ENCODE results near the gene GRIN3A.
"Not testable (repeated sequence)": the region's sequence is repeated elsewhere in the genome, so short reads cannot be mapped to it uniquely, and the experiment has no call there.

The GRIN3A gene

GRCh38 chr9:101727612-101728524, 10.6 kb downstream of the GRIN3A start:
- DNase-seq (ENCODE audit: low read depth in 1 of 2, low spot score in 1 of 2): peak; percentile 28 to 44
- TF ChIP-seq JUND (IDR thresholded peaks at IDR 0.05; ENCODE audit: low read depth): no peak
- in situ Hi-C loops (cut with HindIII; ENCODE audit: low pct_unique_long_range_greater_than_20kb, low sequenced_read_pairs): no loop called here

GRCh38 chr9:101724271-101724670, 14.2 kb downstream of the GRIN3A start:
- in situ Hi-C loops (cut with HindIII; ENCODE audit: low pct_unique_long_range_greater_than_20kb, low sequenced_read_pairs); DNase-seq (ENCODE audit: low read depth in 1 of 2, low spot score in 1 of 2): not testable (repeated sequence)

GRCh38 chr9:101718192-101718591, 20.3 kb downstream of the GRIN3A start:
- in situ Hi-C loops (cut with HindIII; ENCODE audit: low pct_unique_long_range_greater_than_20kb, low sequenced_read_pairs): no loop called here
- DNase-seq (ENCODE audit: low read depth in 1 of 2, low spot score in 1 of 2): no peak
- no peak for TF ChIP-seq JUND (IDR thresholded peaks at IDR 0.05; ENCODE audit: low read depth)

GRCh38 chr9:101716629-101717028, 21.8 kb downstream of the GRIN3A start:
- in situ Hi-C loops (cut with HindIII; ENCODE audit: low pct_unique_long_range_greater_than_20kb, low sequenced_read_pairs): no loop called here
- no peak for DNase-seq (ENCODE audit: low read depth in 1 of 2, low spot score in 1 of 2)
- TF ChIP-seq JUND (IDR thresholded peaks at IDR 0.05; ENCODE audit: low read depth): no peak

- peak in 1 of 2 experiments; percentile 26 for DNase-seq (ENCODE audit: low read depth in 1 of 2, low spot score in 1 of 2)
- in situ Hi-C loops (cut with HindIII; ENCODE audit: low pct_unique_long_range_greater_than_20kb, low sequenced_read_pairs): no loop called here
- no peak for TF ChIP-seq JUND (IDR thresholded peaks at IDR 0.05; ENCODE audit: low read depth)
Measured at GRCh38 chr9:101711330-101711941, 27.0 kb downstream of the GRIN3A start.

GRCh38 chr9:101708855-101709254, 29.6 kb downstream of the GRIN3A start:
- TF ChIP-seq JUND (IDR thresholded peaks at IDR 0.05; ENCODE audit: low read depth): no peak
- in situ Hi-C loops (cut with HindIII; ENCODE audit: low pct_unique_long_range_greater_than_20kb, low sequenced_read_pairs): no loop called here
- no peak for DNase-seq (ENCODE audit: low read depth in 1 of 2, low spot score in 1 of 2)

- in situ Hi-C loops (cut with HindIII; ENCODE audit: low pct_unique_long_range_greater_than_20kb, low sequenced_read_pairs): no loop called here
Measured at GRCh38 chr9:101707721-101708120, 30.7 kb downstream of the GRIN3A start.

GRCh38 chr9:101706997-101707396, 31.4 kb downstream of the GRIN3A start:
- DNase-seq (ENCODE audit: low read depth in 1 of 2, low spot score in 1 of 2): no peak
- in situ Hi-C loops (cut with HindIII; ENCODE audit: low pct_unique_long_range_greater_than_20kb, low sequenced_read_pairs): no loop called here
- no peak for TF ChIP-seq JUND (IDR thresholded peaks at IDR 0.05; ENCODE audit: low read depth)

More at GRCh38 chr9:101707721-101708120, 30.7 kb downstream of the GRIN3A start:
- TF ChIP-seq JUND (IDR thresholded peaks at IDR 0.05; ENCODE audit: low read depth): no peak
- no peak for DNase-seq (ENCODE audit: low read depth in 1 of 2, low spot score in 1 of 2)

- no peak for DNase-seq (ENCODE audit: low read depth in 1 of 2, low spot score in 1 of 2)
- in situ Hi-C loops (cut with HindIII; ENCODE audit: low pct_unique_long_range_greater_than_20kb, low sequenced_read_pairs): no loop called here
Measured at GRCh38 chr9:101706261-101706798, 32.1 kb downstream of the GRIN3A start.

GRCh38 chr9:101705135-101705661, 33.2 kb downstream of the GRIN3A start:
- in situ Hi-C loops (cut with HindIII; ENCODE audit: low pct_unique_long_range_greater_than_20kb, low sequenced_read_pairs): no loop called here
- TF ChIP-seq JUND (IDR thresholded peaks at IDR 0.05; ENCODE audit: low read depth): no peak
- peak in 1 of 2 experiments; percentile 62 for DNase-seq (ENCODE audit: low read depth in 1 of 2, low spot score in 1 of 2)

More at GRCh38 chr9:101706261-101706798, 32.1 kb downstream of the GRIN3A start:
- no peak for TF ChIP-seq JUND (IDR thresholded peaks at IDR 0.05; ENCODE audit: low read depth)

- no peak for TF ChIP-seq JUND (IDR thresholded peaks at IDR 0.05; ENCODE audit: low read depth)
- in situ Hi-C loops (cut with HindIII; ENCODE audit: low pct_unique_long_range_greater_than_20kb, low sequenced_read_pairs): no loop called here
- DNase-seq (ENCODE audit: low read depth in 1 of 2, low spot score in 1 of 2): no peak
Measured at GRCh38 chr9:101702257-101702656, 36.2 kb downstream of the GRIN3A start.

- no peak for TF ChIP-seq JUND (IDR thresholded peaks at IDR 0.05; ENCODE audit: low read depth)
- in situ Hi-C loops (cut with HindIII; ENCODE audit: low pct_unique_long_range_greater_than_20kb, low sequenced_read_pairs): no loop called here
- no peak for DNase-seq (ENCODE audit: low read depth in 1 of 2, low spot score in 1 of 2)
Measured at GRCh38 chr9:101693546-101694336, 44.7 kb downstream of the GRIN3A start.
